A204.1 (cell line): ENCODE measurements around the gene GAD1.

Source experiments
- FAIRE-seq: peaks from 2 replicates; lab custom pipeline; 2012; peaks lifted over from hg19 to GRCh38; lab: Jason Lieb, UNC

Gene GAD1

DNA sequence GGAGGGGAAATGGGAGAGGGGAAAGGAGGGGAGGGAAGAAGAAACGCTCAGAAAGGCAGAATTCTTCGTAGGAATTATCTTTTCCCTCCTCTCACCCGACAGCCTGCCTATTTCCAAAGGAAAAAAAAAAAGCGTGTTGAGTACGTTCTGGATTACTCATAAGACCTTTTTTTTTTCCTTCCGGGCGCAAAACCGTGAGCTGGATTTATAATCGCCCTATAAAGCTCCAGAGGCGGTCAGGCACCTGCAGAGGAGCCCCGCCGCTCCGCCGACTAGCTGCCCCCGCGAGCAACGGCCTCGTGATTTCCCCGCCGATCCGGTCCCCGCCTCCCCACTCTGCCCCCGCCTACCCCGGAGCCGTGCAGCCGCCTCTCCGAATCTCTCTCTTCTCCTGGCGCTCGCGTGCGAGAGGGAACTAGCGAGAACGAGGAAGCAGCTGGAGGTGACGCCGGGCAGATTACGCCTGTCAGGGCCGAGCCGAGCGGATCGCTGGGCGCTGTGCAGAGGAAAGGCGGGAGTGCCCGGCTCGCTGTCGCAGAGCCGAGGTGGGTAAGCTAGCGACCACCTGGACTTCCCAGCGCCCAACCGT lies at the start of gene GAD1:
Gene GAD1, plus strand, starts transcription at position 384 of the 589 bp plus-strand sequence. CDS start 1,705 bp downstream, outside the sequence.
- FAIRE-seq: no peak

DNA sequence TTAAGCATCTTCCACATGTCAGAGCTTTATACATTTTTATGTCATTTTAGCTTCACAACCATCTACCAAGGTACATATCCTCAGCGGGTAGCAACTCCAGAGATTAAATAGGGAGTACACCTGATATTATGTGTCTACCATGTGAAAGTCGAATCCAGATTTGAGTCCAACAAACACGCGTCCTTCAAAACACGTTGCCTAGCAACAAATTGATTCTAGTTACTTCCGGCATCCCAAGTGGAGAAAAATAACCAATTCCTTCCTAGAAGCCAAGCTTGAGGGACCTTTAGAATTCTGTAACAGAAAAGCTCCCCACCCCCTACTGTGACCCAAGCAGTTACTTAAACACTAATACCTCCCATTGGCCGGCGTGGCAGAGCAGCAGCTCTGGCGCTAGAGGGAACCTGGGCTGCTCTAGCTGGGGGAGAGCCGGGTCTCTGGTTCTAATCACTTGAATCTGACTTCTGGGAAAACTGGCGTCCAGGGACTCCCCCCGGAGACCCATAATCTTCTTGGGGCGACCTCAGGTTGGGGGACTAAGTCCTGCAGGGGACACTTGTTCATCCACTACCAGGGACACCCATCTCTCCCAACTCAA lies 46.6 kb upstream of the GAD1 start, which contains the start of gene ERICH2:
Gene ERICH2, plus strand, starts transcription at position 371 of the 598 bp plus-strand sequence. CDS start 304 bp downstream, outside the sequence.
- FAIRE-seq: no peak

DNA sequence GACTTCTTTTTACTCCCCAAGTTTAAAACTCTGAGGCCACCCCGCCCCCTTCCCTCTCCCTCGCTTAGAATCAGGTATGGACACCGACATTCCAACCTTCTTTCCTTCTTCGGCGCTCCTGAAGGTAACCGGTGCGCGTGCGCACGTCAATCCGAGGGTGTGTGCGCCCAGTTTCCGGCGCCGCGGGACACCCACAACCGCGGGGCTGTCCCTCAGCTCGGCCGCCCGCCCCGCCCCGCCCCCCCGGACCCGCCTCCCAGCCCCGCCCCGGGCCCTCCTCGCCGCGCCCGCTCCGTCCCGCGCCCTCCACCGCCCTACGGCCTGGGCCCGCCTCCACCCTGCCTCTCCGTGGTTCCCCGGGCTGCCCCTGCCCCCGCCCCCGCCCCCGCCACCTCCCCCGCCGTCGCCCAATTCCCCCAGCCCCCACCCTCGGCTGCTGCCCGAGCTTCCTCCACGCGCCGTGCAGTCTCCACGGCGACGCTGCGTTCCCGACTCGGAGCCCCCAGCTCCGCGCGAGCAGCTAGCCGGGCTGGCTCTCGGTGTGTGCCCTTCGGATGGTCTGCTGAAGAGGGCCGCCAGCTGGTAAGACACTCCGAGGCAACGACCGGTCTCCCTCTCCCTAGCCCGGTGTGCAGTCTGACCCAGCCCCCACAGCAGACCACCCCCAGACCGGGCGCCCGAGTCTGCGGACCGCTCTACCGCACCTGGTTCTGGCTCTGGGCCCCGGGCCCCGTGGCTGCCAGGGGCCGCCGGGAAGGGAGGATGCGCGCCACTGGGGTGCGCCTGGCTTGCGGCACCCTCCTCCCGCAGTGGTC lies 45.9 kb upstream of the GAD1 start:
- no peak for FAIRE-seq

- no peak for FAIRE-seq
Measured at GRCh38 chr2:170771421-170771937, 45.2 kb upstream of the GAD1 start.

DNA sequence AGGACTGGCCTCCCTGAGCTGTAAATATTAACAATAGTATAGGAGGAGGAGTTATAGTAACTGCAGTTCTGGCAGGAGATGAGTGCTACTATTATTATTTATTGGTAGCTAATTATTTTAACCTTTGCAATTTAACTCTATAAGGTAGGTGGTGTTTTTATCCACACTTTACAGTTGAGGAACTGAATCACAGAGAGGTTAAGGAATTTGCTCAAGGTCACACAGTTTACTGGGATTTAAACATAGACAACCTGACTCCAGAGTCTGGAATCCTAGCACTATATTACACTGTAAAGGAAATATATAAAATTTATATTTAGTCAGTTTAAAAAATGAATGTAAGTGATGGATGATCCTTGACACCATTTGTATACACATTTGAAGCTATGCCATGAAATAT lies 44.4 kb upstream of the GAD1 start:
- FAIRE-seq: no peak

- FAIRE-seq: no peak
Measured at GRCh38 chr2:170774074-170774473, 42.6 kb upstream of the GAD1 start.

GRCh38 chr2:170778900-170779299 lies 37.8 kb upstream of the GAD1 start:
- FAIRE-seq: no peak

GRCh38 chr2:170779304-170779703 lies 37.4 kb upstream of the GAD1 start:
- FAIRE-seq: no peak

DNA sequence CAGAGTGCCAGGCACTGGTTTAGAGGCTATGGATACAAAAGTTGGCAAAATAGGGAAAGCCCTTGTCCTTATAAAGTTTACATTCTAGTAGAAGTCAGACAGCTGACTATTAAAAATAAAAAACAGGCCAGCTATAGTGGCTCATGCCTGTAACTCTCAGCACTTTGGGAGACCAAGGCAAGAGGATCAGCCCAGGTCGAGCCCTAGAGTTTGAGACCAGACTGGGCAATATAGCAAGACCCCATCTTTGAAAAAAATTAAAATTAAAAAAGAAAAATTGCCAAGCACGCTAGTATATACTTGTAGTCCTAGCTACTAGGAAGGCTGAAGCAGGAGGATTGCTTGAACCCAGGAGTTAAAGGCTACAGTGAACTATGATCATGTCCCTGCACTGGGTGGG lies 34.0 kb upstream of the GAD1 start:
- no peak for FAIRE-seq

- FAIRE-seq: no peak
Measured at GRCh38 chr2:170783549-170783948, 33.1 kb upstream of the GAD1 start.

DNA sequence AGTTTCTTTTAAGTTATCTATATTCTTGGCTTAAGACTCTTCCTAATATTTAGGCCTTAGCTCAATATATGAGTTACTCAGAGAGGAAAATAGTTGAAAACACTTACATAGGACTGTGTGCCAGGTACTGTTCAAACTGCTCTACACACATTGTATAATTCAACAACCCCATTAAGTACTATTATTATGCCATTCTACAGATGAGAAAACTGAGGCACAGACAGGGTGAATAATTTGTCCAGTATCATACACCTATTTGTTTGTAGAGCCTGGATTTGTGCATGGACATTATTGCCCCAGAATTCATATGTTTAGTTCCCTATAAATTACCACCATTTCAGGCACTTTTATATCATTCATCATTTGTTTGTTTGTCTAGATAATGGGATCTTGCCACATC lies 17.7 kb upstream of the GAD1 start:
- no peak for FAIRE-seq

DNA sequence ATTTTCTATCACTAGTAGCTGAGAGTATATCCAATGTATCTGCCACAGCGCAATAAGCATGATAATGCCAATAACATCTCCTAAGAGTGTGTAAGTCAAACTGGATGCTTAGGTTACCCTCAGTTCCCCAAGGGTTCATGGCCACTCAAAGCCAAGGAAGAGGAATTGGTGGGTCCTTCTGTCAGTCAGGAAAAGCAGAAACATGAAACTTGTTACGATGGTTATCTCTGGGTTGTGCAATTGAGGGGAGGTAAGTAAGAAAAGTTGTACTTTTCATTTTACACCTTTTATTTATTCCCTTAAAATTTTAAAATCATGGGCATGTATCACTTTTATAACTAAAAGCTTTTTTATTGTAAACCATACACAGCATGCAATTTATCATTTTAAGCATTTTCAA lies 10.1 kb upstream of the GAD1 start:
- FAIRE-seq: no peak

DNA sequence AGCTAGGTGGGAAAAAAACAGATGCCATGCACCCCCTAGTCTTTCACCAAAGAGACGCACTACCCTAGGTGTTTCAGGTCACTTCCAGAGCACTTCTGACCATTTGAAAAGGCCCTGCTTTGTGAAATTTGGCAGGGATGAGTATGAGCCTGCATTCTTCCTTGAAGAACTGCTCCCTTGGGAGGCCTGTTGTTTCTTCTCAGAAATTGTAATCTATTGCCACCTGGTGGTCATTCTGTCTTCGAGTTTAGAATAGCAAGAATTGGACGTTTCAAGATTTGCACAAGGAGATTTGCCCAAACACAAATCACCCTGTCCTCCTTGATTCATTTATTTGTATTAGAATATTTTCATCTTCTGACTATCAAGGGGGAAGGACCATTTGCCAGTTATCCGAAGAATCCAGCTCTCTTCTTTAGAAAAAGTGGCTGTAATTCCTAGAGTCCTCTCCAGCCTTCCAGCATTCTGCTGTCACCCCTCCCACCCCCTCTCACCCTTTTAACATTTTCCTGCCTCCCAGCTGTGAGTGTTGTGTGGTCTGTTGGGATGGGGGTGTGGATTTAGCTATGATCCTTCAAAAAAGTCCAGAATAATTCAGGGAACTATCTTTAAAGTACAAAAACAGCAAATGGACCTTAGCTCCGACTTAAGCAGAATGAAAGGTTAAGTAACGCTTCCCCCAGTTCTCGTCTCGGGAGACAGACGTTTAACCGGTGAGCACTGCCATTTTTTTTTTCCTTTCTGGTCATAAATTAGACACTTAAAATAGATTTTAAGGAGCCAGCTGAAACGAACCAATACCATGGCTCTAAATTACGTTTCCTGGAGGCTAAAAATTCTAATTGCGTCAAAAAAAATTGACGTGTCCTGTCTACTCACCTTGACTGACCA lies 3.7 kb upstream of the GAD1 start:
- FAIRE-seq: peak; percentile 91

DNA sequence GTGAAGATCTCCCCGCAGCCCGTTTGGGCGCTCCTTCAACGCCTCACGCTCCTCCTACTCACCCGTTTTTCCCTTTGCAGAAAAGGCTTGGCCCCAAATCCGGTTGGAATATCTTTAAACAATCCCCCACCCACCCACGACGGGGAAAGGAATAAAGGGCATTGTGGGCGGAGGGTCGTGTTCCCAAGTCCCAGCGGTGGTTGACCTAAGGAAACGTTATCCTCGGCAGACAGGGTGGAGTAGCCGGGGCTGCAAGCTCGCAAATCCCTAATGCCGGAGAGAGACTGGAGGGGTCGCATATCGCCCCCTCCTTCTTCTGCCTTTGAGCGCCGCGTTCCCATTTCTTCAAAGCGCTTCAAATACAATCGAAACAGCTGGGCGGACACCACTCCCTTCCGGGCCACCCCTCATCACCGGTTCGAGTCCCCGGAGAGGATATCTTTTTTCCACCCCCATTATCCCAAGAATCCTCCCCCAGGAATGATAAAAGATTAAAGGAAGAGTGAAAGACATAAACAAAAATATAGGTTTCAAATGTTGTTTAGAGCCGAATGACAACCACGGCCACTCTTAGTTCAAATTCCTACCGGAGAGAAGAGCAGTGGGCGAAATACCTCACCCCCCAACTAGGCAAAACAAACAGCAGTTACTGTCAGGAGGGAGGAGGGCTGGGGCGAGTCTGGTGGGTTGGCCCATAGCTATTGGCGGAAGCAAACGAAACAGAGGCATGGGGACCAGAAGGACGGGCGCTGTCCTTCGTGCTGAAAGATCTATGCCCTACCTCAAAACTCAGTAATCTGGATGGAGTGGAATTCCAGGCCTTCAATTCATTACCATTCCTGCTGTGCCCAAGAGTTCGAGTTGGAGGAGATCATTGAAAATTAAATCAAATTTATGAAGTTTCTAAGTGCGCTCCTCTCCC lies 2.8 kb upstream of the GAD1 start:
- no peak for FAIRE-seq

DNA sequence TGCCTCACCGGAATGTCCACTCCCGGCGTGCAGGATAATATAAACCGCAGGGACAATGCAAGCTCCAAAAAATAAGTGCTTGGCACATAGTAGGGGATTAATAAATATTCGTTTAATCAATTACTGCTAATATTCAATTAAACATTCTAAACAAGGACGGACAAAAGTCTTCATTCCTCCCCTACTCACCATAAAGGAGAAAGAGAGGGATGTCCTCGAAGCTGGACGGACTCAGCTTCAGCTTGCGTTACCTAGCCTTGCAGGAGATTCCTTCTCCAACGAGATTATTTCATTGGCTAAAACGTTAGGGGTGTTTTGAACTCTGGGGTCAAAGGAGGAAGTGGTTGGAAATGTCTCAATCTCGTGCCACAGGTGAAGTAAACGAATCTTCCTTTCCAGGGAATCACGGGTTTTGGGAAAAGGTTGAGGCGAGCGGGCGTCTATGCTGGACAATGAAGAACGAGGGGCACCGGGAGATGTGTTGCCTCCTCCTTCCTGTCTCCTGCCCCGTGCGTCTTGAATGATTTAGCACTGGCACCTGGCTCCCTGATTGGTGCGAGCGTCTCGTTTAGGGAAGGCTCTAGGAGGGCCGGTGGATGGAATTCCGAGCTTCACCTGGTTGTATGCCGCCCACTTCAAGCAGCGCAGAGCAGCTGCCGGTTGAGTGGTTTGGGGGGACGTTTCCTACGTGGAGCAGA lies 2.0 kb upstream of the GAD1 start:
- FAIRE-seq: no peak

- no peak for FAIRE-seq
Measured at GRCh38 chr2:170815311-170815710, 1.4 kb upstream of the GAD1 start.

DNA sequence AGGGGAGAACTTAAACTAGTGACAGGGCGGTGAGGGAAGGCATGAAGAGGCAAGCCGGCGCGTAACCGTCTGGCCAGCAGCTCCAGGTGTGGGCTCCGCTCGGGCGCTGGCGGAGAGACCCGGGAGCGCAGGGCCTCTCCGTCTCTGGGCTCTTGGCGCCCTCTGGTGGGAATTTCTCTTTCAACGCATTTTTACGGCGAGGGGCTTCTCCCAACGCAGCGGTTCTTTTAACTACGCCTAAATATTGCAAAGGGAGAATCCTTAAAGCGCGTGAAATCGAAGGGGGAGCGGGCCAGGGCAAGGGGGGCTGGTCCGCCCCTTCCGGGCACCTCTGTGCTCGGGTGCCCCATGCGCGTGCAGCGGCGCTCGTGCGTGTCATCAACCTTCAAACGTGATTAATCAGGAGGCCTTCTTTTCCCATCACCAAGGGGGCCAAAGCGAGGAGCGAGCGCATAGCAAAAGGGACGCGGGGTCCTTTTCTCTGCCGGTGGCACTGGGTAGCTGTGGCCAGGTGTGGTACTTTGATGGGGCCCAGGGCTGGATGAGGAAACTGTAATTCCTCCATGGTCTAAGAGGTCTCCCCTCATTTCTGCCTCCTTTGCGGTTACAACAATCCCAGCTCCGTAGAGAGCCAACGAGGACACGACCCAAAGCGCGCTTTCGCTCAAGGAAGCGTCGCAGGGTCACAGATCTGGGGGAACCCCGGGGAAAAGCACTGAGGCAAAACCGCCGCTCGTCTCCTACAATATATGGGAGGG lies 762 bp upstream of the GAD1 start:
- no peak for FAIRE-seq

GRCh38 chr2:170817093-170818035 lies 677 bp downstream of the GAD1 start:
- FAIRE-seq: no peak
